ENCODE measurements around the gene JAM2. TPM values are rescaled to one million over a fixed set of nuclear protein-coding genes. Genes with fewer than 3 reads are reported as not detected.

JAM2 gene
- total RNA-seq, 1 experiment from 2014 or later: 6.0 TPM

Other genes with a start within 250 kb of the JAM2 start
- 34.6 and 35.0 TPM in 2 replicates for gene MRPL39, start 31.8 kb upstream of the JAM2 start, total RNA-seq (2014; rRNA removed)
- 106 and 114 TPM in 2 replicates for gene ATP5PF, start 95.6 kb downstream of the JAM2 start, total RNA-seq (2014; rRNA removed)
- 21.9 and 25.5 TPM in 2 replicates for gene GABPA, start 95.7 kb downstream of the JAM2 start, total RNA-seq (2014; rRNA removed)